Measurements from ENCODE around the gene BPIFA3.

The BPIFA3 gene

GRCh38 chr20:33224399-33224798 lies 7.2 kb downstream of the BPIFA3 start:
- DNase-seq (ENCODE audit: low read depth) = no peak

- no peak for DNase-seq (ENCODE audit: low read depth)
Measured at GRCh38 chr20:33229843-33230242, 12.7 kb downstream of the BPIFA3 start.

DNA sequence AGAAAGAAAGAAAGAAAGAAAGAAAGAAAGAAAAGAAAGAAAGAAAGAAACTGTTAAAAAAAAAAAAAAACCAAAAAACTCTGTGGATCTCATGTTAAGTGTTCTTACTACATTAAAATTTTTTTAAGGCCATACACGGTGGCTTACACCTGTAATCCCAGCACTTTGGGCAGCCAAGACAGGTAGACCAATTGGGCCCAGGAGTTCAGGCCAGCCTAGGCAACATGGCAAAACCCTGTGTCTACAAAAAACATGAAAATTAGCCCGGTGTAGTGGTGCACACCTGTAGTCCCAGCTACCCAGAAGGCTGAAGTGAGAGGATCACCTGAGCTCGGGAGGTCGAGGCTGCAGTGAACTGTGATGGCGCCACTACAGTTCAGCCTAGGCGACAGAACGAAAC lies 14.1 kb downstream of the BPIFA3 start:
- no peak for DNase-seq (ENCODE audit: low read depth)

GRCh38 chr20:33232486-33233072 lies 15.4 kb downstream of the BPIFA3 start:
- DNase-seq (ENCODE audit: low read depth) = no peak

- no peak for DNase-seq (ENCODE audit: low read depth)
Measured at GRCh38 chr20:33233129-33233774, 16.1 kb downstream of the BPIFA3 start.

- no peak for DNase-seq (ENCODE audit: low read depth)
Measured at GRCh38 chr20:33234050-33234449, 16.9 kb downstream of the BPIFA3 start.

DNA sequence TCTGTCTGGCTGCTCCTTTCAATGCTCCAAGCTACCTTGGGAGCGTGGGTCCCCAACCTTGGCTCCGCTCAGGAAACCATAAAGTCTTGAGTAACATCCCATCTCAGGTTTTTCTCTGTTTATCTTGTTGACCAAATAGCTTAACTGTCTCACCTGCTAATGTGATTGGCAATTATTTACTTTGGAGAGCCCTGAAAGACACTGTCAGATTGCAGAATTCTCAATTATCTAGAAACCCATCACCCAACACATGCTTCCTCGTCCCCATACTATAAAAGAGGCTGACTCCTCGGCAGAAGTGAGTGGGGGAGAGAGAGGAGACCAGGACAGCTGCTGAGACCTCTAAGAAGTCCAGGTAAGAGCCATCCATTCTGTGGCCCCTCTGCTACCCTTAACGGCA lies 18.5 kb downstream of the BPIFA3 start, which contains the start of gene BPIFA1:
BPIFA1 (plus strand) TSS at position 301 of the 400 bp plus-strand sequence. CDS start 1,716 bp downstream, outside the sequence.
- DNase-seq (ENCODE audit: low read depth) = no peak

DNA sequence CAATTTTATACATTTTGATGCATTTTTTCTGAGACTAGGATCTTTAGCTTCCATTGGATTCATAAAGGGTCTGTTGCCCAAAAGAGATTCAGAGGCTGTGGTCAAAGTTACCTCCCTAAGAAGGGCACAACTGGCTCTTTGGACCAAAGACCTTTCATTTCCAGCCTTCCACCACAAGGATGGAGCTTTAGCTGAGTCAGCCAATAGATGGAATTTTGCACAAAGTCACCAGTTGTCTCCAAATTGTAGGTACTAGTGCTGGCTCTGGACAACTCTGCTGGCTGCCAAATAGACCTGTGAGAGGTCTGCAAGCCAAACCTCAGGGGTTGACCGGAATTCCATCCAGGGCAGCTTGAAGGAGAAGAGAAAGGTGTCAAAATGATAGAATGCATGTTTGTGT lies 19.2 kb downstream of the BPIFA3 start:
- no peak for DNase-seq (ENCODE audit: low read depth)

DNA sequence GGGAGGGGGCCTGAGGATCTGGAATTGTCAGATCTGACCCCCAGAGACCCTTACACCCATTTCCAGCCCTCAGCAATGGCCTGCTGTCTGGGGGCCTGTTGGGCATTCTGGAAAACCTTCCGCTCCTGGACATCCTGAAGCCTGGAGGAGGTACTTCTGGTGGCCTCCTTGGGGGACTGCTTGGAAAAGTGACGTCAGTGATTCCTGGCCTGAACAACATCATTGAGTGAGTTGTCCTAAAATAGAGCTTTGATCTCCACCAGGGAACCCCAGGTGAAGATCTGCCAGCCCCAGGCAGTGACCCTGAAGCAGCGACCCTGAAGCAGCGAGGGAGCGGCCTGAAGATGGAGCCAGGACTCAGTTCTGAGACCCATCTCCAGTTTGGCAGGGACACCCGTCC lies 20.8 kb downstream of the BPIFA3 start:
- DNase-seq (ENCODE audit: low read depth) = no peak

DNA sequence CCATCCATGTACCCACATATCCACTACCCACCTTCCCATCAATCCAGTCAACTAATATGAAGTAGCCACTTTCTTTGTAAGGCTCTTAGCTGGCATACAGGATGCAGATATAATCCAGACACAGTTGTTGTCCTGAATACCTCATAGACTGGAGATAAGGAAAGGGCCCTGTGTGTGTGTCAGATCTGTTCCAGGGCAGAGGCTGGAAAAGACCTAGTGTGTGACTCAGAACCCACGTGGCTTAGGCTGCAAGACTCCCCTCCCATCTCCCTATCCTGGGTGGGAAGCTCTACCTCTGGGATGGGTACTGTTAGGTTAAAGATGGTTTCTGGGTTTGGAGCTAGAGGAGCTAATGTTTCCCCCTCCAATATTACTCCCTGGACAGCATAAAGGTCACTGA lies 22.3 kb downstream of the BPIFA3 start:
- DNase-seq (ENCODE audit: low read depth) = no peak

DNA sequence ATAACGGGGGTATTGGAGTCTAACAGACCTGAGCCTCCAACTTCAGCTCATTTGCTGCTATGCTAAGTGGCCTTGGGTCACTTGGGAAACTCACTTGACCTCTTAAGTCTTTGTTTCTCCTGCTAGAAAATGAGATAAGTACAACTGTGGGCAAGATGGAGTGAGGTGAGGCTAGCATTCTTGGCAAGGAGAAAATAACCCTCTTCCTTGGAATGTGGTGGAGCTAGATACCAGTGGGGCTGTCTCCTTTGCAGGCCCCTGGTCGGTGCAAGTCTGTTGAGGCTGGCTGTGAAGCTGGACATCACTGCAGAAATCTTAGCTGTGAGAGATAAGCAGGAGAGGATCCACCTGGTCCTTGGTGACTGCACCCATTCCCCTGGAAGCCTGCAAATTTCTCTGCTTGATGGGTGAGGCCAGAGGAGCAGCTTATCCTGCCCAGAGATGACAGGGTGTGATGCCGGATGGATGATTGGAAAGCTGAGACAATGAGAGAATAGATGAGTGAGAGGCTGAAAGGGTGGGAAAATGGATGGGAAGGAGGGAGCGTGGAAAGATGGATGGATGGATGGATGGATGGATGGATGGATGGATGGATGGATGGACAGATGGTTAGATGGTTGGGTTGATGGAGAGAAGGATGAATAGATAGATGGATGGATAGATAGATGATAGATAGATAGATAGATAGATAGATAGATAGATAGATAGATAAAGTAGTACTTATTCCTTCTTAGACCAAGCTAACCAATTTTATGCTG lies 23.0 kb downstream of the BPIFA3 start:
- no peak for DNase-seq (ENCODE audit: low read depth)

DNA sequence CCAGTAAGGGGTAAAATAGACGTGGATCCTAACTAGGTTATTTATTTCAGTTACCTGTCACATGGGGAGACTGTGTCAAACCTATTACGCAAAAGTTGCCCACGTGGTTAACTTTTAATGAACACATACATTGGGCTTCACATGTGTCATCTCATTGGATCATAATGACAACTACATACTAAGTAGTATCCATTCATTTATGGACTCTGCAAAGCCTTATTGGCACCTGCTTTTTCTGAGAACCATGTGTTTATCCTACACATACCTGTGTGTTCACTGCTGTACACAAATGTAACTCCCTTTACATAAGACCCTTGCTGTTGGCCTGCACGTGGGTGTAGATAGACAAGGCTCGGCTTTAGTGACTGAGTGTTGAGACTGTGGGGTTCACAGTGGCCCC lies 23.8 kb downstream of the BPIFA3 start:
- no peak for DNase-seq (ENCODE audit: low read depth)

GRCh38 chr20:33242319-33243100 lies 25.4 kb downstream of the BPIFA3 start:
- DNase-seq (ENCODE audit: low read depth) = no peak

DNA sequence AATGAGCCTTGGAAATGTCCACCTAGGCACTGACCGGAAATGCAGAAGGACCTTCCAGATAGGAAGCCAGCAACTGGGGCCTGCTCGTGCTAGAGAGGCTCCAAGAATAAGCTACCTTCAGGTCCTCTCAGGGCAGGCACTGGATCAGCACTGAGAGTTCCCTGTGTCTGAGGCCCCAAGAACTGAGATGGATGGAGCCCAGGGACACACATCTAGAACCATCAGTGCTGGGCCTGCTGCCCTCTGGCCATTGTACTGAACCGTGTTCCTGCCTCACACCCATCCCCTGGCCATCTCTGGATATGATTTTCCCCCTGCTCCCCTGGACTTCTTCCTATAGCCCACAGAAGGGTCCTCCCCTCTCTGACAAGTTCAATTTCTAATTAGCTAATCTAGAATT lies 28.9 kb downstream of the BPIFA3 start:
- no peak for DNase-seq (ENCODE audit: low read depth)

GRCh38 chr20:33249456-33249855 lies 32.3 kb downstream of the BPIFA3 start:
- no peak for DNase-seq (ENCODE audit: low read depth)

DNA sequence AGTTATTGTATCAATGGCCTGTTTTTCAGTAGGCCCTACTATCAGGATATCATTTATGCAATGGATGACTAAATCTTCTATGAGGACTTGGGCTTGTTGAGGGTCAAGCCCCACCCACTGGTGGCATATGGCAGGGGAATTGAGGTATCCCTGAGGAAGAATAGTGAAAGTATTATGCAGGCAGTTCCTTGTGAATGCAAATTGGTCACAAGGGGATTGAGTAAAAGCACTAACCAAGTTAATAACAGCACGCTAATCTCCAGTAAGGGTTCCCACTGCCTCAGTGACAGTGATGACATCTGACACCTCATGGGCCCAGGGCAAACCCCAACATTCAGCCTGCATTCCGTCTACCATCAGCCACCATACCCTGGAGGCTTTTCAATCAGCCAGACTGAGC lies 33.5 kb downstream of the BPIFA3 start:
- DNase-seq (ENCODE audit: low read depth) = no peak

- DNase-seq (ENCODE audit: low read depth) = no peak
Measured at GRCh38 chr20:33251496-33251895, 34.3 kb downstream of the BPIFA3 start.

DNA sequence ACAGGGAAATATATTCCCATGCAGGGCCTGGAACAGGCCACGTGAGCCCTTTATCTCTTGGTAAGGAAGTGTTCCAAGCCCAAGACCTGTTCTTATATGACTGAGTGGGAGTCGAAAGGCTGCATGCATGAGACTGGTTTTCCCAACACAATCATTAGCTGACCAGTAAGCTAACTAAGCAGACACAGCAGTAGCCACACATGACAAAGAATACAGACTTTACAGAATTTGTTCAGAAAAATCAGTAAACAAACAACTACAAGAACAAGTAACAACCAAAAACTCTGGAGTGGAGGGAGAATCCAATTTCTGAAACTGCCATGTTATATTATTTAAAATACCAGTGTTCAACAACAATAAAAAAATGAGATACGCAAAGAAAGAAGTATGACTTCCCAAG lies 35.3 kb downstream of the BPIFA3 start:
- no peak for DNase-seq (ENCODE audit: low read depth)

- no peak for DNase-seq (ENCODE audit: low read depth)
Measured at GRCh38 chr20:33255005-33255404, 37.9 kb downstream of the BPIFA3 start.

GRCh38 chr20:33257237-33257636 lies 40.1 kb downstream of the BPIFA3 start:
- no peak for DNase-seq (ENCODE audit: low read depth)

DNA sequence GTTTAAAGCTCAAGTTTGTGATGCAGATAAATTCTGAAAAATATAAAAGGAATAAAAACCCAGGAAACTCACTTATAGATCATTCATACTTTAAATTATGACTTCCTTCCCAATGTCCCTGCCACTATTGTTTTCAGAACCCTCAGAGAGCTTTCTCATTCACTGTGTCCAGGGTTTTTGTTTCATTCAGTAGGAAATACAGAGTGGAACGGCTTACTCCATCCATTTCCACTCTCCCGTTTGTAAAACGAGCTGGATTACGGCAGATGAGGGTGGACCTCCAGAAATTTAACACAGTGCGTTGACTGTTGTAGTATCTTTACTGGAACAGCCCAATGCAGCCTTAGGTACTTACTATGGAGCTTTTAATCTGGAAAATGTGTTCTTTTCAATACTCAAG lies 42.2 kb downstream of the BPIFA3 start:
- DNase-seq (ENCODE audit: low read depth) = no peak

DNA sequence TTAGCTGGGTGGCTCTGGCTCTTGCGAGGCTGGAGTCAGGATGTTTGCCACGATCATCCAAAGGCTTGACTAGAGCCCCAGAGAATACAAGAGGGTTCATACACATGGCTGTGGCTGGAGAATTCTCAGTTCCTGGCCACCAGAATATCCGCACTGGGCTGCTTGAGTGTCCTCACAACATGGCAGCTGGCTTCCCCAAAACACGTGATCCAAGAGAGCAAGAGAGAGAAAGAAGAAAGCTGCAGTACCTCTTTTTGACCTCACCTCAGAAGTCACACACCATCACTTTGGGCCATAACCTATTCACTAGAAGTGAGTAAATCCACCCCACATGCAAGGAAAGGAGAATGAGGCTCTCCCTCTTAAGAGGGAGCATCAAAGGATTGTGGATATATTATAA lies 44.3 kb downstream of the BPIFA3 start:
- DNase-seq (ENCODE audit: low read depth) = no peak

DNA sequence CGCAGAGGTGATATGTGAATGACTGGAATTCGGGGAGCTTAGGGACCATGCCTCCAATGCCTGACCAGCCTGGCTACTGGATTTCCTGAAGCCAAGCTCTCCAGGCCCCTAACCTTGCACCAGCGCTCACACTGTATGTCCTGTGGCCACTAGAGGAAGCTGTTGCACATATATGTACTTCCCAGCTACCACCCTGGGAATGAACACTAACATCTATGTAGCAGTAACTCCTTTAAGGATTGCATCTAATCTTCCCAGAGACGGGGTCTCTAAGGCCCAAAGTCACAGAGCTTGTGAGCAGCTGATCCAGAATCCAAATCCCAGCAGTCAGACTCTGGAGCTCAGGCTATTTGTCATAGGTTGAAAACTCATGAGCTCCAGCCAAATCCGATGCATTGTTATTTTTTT lies 45.5 kb downstream of the BPIFA3 start:
- DNase-seq (ENCODE audit: low read depth) = peak; percentile 41

Measured in HS-5 (cell line).